ENCODE data around the gene TMEM150C.

The TMEM150C gene

GRCh38 chr4:82589756-82590155 lies 28.0 kb upstream of the TMEM150C start:
- Histone ChIP-seq H3K27ac (no peak overlapping the region), H3K27me3 (ENCODE audit: insufficient read depth, low read depth, severe bottlenecking) (no peaks in the 10 kb centered on the region), H3K4me3 (ENCODE audit: low read depth, low read length) (no peak overlapping the region), H3K9me3 (ENCODE audit: severe bottlenecking) (no peaks in the 10 kb centered on the region), H3K36me3 (no peaks in the 10 kb centered on the region)
- no peak for DNase-seq
- no peak for TF ChIP-seq CTCF (IDR thresholded peaks at IDR 0.05; ENCODE audit: low read depth, low read length)

DNA sequence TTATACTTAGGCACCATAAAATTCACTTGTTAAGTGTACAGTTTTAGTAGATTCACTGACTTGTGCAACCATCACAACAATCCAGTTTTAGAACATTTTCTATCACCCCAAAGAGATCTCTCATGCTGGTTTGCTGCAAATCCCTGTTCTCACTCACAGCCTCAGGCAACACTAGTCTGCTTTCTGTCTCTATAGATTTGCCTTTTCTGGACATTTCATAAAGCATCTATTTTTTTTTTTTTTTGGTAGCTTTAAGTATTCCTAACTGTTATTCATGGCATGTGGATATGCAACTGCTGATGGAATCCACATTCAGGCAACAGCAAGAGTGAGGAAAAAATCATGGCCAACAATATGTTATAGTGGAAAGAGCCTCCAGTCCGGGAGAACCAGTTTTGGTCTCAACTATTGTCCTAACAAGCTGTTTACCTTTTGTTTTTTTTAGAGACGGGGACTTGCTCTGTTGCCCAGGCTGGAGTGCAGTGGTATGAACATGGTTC lies 27.0 kb upstream of the TMEM150C start:
- no peak for DNase-seq
- H3K27ac ChIP-seq: no peak overlapping the region
- no peak overlapping the region for H3K4me3 ChIP-seq (ENCODE audit: low read depth, low read length)
- H3K27me3 ChIP-seq (ENCODE audit: insufficient read depth, low read depth, severe bottlenecking): no peaks in the 10 kb centered on the region
- no peak for TF ChIP-seq CTCF (IDR thresholded peaks at IDR 0.05; ENCODE audit: low read depth, low read length)
- H3K36me3 ChIP-seq: no peaks in the 10 kb centered on the region
- no peaks in the 10 kb centered on the region for H3K9me3 ChIP-seq (ENCODE audit: severe bottlenecking)

DNA sequence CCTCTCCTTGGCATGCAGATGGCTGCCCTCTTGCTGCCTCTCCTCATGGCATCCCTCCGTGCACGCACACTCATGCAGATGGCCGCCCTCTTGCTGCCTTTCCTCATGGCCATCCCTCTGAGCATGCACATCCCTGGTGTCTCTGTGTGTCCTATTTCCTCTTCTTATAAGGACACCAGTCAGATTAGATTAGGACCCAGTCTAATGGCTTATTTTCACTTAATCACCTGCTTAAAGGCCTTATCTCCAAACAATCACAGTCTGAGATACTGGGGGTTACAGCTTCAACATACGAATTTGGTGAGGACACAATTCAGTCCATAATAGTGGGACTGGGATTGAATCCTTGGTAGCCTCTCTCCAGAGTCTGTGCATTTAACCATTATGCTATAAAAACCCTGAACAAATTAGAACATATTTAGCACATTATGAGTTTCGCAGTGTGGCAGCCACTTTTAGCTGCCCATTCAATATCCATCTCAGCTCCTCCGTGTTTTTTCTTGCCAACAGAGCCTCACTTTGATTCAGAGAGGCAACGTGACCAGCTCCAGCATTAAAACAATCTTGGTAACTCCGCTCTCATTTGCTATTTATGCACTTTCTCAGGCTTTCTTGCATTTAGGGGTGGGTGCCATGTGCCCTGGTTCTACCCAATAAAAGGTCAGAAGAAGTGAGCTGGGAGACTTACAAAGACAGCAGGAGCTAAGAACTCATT lies 26.2 kb upstream of the TMEM150C start:
- Histone ChIP-seq H3K27me3 (ENCODE audit: insufficient read depth, low read depth, severe bottlenecking) (no peaks in the 10 kb centered on the region), H3K27ac (no peak overlapping the region), H3K9me3 (ENCODE audit: severe bottlenecking) (no peaks in the 10 kb centered on the region), H3K36me3 (no peaks in the 10 kb centered on the region), H3K4me3 (ENCODE audit: low read depth, low read length) (no peak overlapping the region)
- DNase-seq: peak; percentile 18
- TF ChIP-seq CTCF (IDR thresholded peaks at IDR 0.05; ENCODE audit: low read depth, low read length): no peak

- TF ChIP-seq CTCF (IDR thresholded peaks at IDR 0.05; ENCODE audit: low read depth, low read length): no peak
These were observed 24.1 kb upstream of the TMEM150C start for GRCh38 chr4:82585690-82586435.

GRCh38 chr4:82584931-82585330 lies 23.1 kb upstream of the TMEM150C start:
- no peaks in the 10 kb centered on the region for H3K36me3 ChIP-seq
- no peak overlapping the region for H3K4me3 ChIP-seq (ENCODE audit: low read depth, low read length)
- DNase-seq: no peak
- no peak overlapping the region for H3K27ac ChIP-seq
- no peaks in the 10 kb centered on the region for H3K27me3 ChIP-seq (ENCODE audit: insufficient read depth, low read depth, severe bottlenecking)
- no peak for TF ChIP-seq CTCF (IDR thresholded peaks at IDR 0.05; ENCODE audit: low read depth, low read length)
- H3K9me3 ChIP-seq (ENCODE audit: severe bottlenecking): no peaks in the 10 kb centered on the region

More at GRCh38 chr4:82585690-82586435, 24.1 kb upstream of the TMEM150C start:
- no peaks in the 10 kb centered on the region for H3K27me3 ChIP-seq (ENCODE audit: insufficient read depth, low read depth, severe bottlenecking)
- no peak overlapping the region for H3K4me3 ChIP-seq (ENCODE audit: low read depth, low read length)
- DNase-seq: no peak
- H3K27ac ChIP-seq: no peak overlapping the region
- no peaks in the 10 kb centered on the region for H3K36me3 ChIP-seq
- H3K9me3 ChIP-seq (ENCODE audit: severe bottlenecking): no peaks in the 10 kb centered on the region

All from WERI-Rb-1 (cell line).